ENCODE measurements around the gene FNDC3A.

GRCh38 chr13:49060678-49061387 lies 85.1 kb downstream of the FNDC3A start:
- no peak for TF ChIP-seq YY1 (IDR thresholded peaks at IDR 0.05; ENCODE audit: low read depth)
- no peak for TF ChIP-seq EP300 (IDR thresholded peaks at IDR 0.05; ENCODE audit: borderline replicate concordance)
- no peak for TF ChIP-seq TAF1 (IDR thresholded peaks at IDR 0.05; ENCODE audit: low read depth)
